GM18520 (cell line): ENCODE results near the gene DLL4.
"Not testable (repeated sequence)": the region's sequence is repeated elsewhere in the genome, so short reads cannot be mapped to it uniquely, and the experiment has no call there.

Source experiments
- ATAC-seq: cut with Tn5 transposase; IDR thresholded peaks from one replicate; pipeline ENCODE4 v1.9.1; 2021; ENCODE audit not compliant: unreplicated experiment

The DLL4 gene

GRCh38 chr15:40957581-40958051, 28.5 kb downstream of the DLL4 start:
- ATAC-seq = no peak

- no peak for ATAC-seq
Observed at GRCh38 chr15:40958146-40958545, 29.0 kb downstream of the DLL4 start.

GRCh38 chr15:40958723-40959122, 29.6 kb downstream of the DLL4 start:
- ATAC-seq = no peak

- ATAC-seq = no peak
Observed at GRCh38 chr15:40959331-40960141, 30.4 kb downstream of the DLL4 start.

- no peak for ATAC-seq
Observed at GRCh38 chr15:40960151-40960885, 31.2 kb downstream of the DLL4 start.

GRCh38 chr15:40960925-40961324, 31.8 kb downstream of the DLL4 start:
- ATAC-seq = no peak

GRCh38 chr15:40961740-40962139, 32.6 kb downstream of the DLL4 start:
- not testable (repeated sequence) for ATAC-seq

GRCh38 chr15:40962317-40962716, 33.2 kb downstream of the DLL4 start:
- not testable (repeated sequence) for ATAC-seq

- ATAC-seq = no peak
Observed at GRCh38 chr15:40963201-40963600, 34.1 kb downstream of the DLL4 start.

GRCh38 chr15:40964006-40964405, 34.9 kb downstream of the DLL4 start:
- ATAC-seq = no peak

GRCh38 chr15:40964634-40965033, 35.5 kb downstream of the DLL4 start:
- ATAC-seq = no peak

- no peak for ATAC-seq
Observed at GRCh38 chr15:40968290-40969085, 39.3 kb downstream of the DLL4 start.

GRCh38 chr15:40969363-40969762, 40.2 kb downstream of the DLL4 start:
- no peak for ATAC-seq

- ATAC-seq = no peak
Observed at GRCh38 chr15:40974879-40975278, 45.7 kb downstream of the DLL4 start.

GRCh38 chr15:40976819-40977218, 47.7 kb downstream of the DLL4 start:
- ATAC-seq = no peak

GRCh38 chr15:40978141-40978540, 49.0 kb downstream of the DLL4 start:
- no peak for ATAC-seq

GRCh38 chr15:40978562-40978961, 49.4 kb downstream of the DLL4 start:
- ATAC-seq = no peak

GRCh38 chr15:40981186-40981585, 52.0 kb downstream of the DLL4 start:
- ATAC-seq = no peak

GRCh38 chr15:40982855-40983254, 53.7 kb downstream of the DLL4 start:
- ATAC-seq = no peak

- ATAC-seq = no peak
Observed at GRCh38 chr15:40984406-40984805, 55.3 kb downstream of the DLL4 start.

- ATAC-seq = no peak
Observed at GRCh38 chr15:40984964-40985363, 55.8 kb downstream of the DLL4 start.
